Measurements from ENCODE around the gene ZC2HC1B. TPM values are rescaled to one million over a fixed set of nuclear protein-coding genes. Genes with fewer than 3 reads are reported as not detected.
A peak's percentile ranks its signal among the peaks of the same experiment; 100 is the strongest.
"Not testable (repeated sequence)": the region's sequence is repeated elsewhere in the genome, so short reads cannot be mapped to it uniquely, and the experiment has no call there.

ZC2HC1B gene
- polyA plus RNA-seq, 1 donor: not detected

- not testable (repeated sequence) for DNase-seq
These were observed 4.5 kb downstream of the ZC2HC1B start for GRCh38 chr6:143868808-143869207.

- DNase-seq: not testable (repeated sequence)
These were observed 7.0 kb downstream of the ZC2HC1B start for GRCh38 chr6:143871202-143871730.

- DNase-seq: no peak
These were observed 7.9 kb downstream of the ZC2HC1B start for GRCh38 chr6:143872201-143872600.

- DNase-seq: not testable (repeated sequence)
These were observed 9.3 kb downstream of the ZC2HC1B start for GRCh38 chr6:143873600-143873999.

GRCh38 chr6:143874503-143874902 lies 10.2 kb downstream of the ZC2HC1B start:
- not testable (repeated sequence) for DNase-seq

GRCh38 chr6:143877584-143878271 lies 13.5 kb downstream of the ZC2HC1B start:
- DNase-seq: no peak

GRCh38 chr6:143878272-143878760 lies 14.0 kb downstream of the ZC2HC1B start:
- no peak for DNase-seq

- DNase-seq: no peak
These were observed 16.1 kb downstream of the ZC2HC1B start for GRCh38 chr6:143880412-143880811.

GRCh38 chr6:143882401-143882930 lies 18.2 kb downstream of the ZC2HC1B start:
- DNase-seq: no peak

GRCh38 chr6:143884216-143884900 lies 20.1 kb downstream of the ZC2HC1B start:
- DNase-seq: no peak

- no peak for DNase-seq
These were observed 20.8 kb downstream of the ZC2HC1B start for GRCh38 chr6:143885116-143885515.

GRCh38 chr6:143894655-143895054 lies 30.4 kb downstream of the ZC2HC1B start:
- no peak for DNase-seq

GRCh38 chr6:143896126-143896860 lies 32.0 kb downstream of the ZC2HC1B start:
- no peak for DNase-seq

GRCh38 chr6:143900358-143900757 lies 36.1 kb downstream of the ZC2HC1B start:
- no peak for DNase-seq

GRCh38 chr6:143901885-143902750 lies 37.8 kb downstream of the ZC2HC1B start:
- DNase-seq: peak; percentile 85

GRCh38 chr6:143902827-143903226 lies 38.6 kb downstream of the ZC2HC1B start:
- no peak for DNase-seq

- no peak for DNase-seq
These were observed 46.8 kb downstream of the ZC2HC1B start for GRCh38 chr6:143911028-143911427.

- no peak for DNase-seq
These were observed 48.4 kb downstream of the ZC2HC1B start for GRCh38 chr6:143912671-143913070.

- not testable (repeated sequence) for DNase-seq
These were observed 52.8 kb downstream of the ZC2HC1B start for GRCh38 chr6:143917026-143917425.

- DNase-seq: no peak
These were observed 64.6 kb downstream of the ZC2HC1B start for GRCh38 chr6:143928853-143929252.

- no peak for DNase-seq
These were observed 65.7 kb downstream of the ZC2HC1B start for GRCh38 chr6:143929975-143930374.
